GM18517 (cell line): ENCODE data around the gene DDC.
"Not testable (repeated sequence)": the region's sequence is repeated elsewhere in the genome, so short reads cannot be mapped to it uniquely, and the experiment has no call there.

Experiments
- ATAC-seq: cut with Tn5 transposase; IDR thresholded peaks from one replicate; pipeline ENCODE4 v1.9.1; 2021; ENCODE audit warnings: mild to moderate bottlenecking, moderate library complexity; ENCODE audit not compliant: unreplicated experiment

The DDC gene

DNA sequence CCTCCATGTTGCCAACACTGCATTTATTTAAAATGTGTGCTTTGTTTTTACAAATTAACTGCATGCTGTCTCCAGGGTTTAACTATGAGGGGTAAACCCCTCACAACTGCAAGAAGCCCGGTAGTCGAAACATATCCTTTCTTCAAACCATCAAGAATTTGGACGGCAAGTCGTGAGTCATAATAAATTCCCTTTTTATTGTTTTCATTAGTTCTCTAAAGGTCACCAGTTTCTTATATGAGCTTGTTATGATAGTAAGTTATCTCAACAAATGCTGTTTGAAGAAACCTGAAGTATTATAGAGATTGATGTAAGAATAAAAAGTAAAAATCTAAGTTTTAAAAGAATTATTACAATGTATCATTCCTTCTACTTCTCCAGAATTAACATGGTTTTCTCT is 102.8 kb downstream of the DDC start:
- ATAC-seq = no peak

DNA sequence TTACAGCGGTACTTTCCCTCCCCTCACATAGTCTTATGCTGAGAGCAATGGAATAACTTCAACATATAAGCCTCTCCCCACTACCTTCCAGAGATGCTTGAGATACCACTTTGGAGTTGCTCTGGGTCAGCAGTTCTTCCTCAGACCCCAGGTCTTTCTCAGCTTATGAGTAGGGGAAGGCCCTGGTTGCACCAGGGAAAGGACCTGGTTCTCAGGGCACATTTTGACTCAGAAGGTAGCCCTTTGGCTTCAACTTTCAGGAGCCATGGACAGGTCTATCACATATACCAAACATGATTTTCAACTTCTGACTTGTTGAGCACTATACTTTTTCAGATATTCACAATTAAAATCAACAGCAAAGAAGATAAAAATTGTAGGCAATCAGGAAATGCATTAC is 103.5 kb downstream of the DDC start:
- no peak for ATAC-seq

GRCh38 chr7:50459183-50459582 is 106.0 kb downstream of the DDC start:
- ATAC-seq = not testable (repeated sequence)

GRCh38 chr7:50458651-50459050 is 106.6 kb downstream of the DDC start:
- ATAC-seq = not testable (repeated sequence)

DNA sequence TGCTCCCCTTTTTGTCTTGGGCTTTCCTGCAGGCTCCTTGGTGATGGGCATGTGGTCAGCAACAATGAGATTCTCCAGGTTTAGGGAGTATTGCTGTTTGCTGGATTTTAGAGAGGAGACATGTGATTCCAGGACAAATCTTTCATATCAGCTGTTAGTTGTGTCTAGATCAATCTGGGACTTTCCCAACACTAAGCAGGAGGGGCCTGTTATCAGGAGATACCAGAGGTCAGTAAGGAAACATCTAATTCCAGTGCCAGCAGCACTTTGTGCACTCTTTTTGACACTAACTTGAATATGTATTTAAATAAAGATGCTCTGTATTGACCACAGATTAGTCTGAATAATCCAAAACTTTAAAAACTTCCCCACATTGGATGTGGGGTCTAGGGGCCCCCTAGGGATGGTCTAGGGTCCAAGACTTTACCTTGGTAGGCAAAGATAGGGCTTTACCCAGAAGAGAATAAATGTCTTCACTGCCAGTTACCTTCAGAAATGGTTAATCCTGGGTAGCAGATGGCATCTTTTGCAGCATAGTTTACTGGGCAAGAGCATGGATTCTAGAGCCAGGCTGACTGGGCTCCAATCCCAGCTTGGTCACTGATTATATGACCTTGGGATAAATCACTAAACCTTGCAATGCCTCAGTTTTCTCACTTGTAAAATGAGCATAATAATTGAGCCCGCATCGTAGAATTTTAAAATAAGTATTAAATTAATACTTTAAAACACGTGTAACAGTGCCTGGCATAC is 108.7 kb downstream of the DDC start:
- ATAC-seq = no peak

DNA sequence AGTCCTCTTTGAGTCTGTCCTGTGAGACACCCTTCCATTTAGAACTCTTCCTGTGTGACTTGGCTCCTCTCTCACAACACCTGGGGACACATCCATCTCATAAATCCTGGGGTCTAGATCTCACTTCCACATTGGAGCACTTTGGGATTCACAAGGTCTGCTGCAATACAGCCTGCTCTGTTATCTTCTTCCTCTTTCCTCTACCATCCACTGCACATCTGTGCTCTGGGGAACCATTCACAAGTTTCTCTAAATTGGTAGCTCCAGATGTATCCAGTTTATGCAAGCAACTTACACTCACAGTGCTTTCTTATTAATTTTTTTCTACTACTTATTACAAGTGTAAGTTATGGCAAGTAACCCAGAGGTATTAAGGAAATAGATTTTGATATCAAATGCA is 109.5 kb downstream of the DDC start:
- no peak for ATAC-seq

DNA sequence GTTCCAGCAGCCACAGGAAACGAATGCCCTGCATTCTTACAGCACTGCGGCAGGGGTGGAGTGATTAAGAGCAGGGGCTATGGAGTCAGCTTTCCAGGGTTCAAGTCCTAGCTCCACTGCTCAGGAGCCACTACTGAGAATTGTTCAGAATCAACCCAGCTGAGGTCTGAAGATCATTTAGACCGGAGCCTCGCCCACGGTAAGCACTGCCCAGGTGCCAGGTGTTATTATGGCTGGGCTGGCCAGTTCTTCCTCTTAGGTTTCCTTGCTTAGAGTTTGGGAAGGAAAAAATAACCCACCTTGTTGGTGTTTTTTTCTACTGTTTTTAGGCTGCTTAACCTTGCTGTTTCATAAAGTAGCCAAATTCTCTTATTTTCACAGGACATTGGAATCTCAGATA is 110.2 kb downstream of the DDC start:
- no peak for ATAC-seq

- ATAC-seq = no peak
Observed at GRCh38 chr7:50450590-50451032, 114.6 kb downstream of the DDC start.

DNA sequence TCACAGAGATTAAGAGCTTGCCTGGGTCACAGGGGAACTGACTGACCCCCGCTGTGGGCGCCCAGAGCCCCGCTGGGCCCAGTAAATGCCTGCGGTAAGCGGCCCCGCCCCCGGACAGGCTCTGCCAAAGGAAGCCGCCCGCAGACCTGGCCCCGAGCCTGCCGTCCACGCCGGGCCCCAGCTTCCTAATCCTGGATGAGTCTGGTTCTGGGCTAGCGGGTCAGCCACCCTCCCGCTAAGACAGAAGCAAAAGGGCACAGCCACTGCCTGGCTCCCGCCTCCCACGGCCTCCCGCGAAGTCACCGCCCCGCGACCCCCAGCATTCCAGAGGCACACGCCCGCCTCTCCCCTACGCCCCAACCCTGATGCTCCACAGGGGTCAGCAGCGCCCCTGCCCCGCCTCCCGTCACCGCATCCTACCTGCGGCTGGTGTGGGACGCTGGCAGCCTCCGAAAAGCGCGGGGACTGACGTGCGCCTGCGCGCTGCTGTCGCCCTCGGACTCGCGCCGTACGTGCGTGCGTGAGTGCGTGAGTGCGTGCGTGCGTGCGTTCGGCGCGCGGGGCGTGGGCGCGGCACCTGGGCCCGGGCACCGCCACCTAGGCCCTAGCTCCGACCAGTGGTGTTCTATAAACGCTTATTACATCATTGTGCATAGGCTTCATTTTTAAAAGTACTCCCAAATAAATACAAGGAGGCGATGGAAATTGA is 115.2 kb downstream of the DDC start, which contains the start of gene FIGNL1:
FIGNL1 (minus strand) TSS at position 470 of the 709 bp plus-strand sequence. CDS start 3,063 bp downstream, outside the sequence.
- peak; percentile 75 for ATAC-seq

DNA sequence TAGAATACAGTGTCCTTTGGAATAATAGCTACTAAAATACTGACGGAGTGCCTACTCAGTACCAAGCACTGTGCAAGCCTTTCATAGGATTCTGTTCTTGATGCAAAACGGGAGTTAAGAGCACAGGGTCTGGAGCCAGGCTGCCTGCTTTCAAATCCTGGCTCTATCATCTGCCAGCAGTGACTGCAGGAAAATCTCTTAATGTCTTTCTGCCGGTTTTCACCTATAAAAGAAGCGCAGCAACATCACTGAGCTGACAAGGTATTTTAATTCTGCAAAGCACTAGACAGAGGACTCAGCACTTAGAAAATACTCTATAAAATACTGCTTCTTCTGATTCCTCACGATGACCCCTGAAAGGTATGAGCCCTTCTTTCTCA is 115.7 kb downstream of the DDC start:
- ATAC-seq = peak; percentile 3

DNA sequence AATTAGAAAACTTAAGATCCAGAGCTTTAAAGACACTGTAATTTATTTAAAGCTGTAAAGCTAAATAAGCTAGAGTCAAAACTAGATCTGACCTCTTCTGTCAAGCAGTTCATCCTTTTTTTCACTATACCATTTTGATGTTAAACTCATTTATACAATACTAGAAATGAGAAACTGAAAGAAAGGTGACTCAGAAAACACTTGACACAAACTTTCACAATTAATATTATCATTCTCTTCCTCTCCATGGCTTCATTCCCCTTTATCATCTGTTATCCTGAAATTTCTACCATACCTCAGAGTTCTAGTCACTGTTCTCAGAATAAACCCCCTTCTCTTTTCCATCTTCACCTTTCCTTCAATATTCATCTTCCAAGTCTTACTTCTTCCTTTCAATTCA is 116.4 kb downstream of the DDC start:
- ATAC-seq = peak; percentile 43

GRCh38 chr7:50446542-50446960 is 118.7 kb downstream of the DDC start:
- ATAC-seq = peak; percentile 41

DNA sequence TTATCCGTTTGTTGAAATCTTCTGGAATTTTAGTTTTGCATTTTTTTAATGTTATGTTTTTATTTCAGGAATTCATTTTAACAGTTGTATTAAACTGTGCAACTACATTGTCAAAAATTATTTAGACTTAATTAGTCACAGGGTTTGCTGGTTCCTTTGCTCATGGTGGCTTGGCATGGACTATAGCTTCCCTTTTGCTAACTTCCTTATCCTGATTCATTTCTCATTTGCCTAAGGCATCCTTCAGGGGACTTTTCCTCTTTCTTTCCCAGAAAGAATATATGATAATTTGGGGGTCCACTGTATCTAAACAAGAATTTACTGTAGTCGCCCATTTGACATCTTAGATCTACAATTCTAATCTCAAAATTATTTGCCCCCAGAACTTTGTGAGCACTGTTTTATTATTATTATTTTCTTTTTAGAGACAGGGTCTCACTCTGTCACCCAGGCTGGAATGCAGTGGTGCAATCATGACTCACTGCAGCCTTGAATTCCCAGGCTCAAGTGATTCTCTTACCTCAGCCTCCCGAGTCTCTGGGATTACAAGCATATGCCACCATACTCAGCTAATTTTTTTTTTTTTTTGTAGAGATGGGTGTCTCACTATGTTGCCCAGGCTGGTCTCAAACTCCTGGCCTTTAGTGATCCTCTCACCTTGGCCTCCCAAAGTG is 128.9 kb downstream of the DDC start:
- no peak for ATAC-seq

DNA sequence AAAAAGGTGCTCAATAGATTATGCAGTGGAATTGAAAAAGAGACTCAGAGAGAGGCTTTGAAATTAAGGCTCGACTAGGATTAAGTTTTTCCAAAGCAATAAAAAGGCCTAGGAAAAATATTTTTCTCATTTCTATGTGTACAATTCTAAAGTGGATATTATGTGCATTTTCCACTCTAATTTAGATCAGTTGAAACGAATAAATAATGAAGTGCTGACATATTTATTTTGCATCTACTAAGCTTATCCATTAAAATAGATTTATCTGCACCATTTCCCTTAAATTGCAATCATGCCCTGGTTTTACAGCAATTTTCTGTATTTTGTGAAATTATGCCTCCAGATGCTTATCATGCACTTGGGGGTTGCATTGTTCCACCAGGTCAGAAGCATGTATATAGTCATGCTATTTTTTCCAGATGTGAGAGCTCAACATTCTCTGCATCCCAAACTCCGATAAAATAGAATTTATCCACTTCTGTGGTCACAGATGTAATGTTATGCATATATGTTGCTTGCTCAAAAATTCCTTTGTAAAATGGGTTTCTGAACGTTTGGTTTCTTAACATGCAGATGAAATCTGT is 133.4 kb downstream of the DDC start:
- no peak for ATAC-seq

- no peak for ATAC-seq
Observed at GRCh38 chr7:50431316-50431715, 133.9 kb downstream of the DDC start.

DNA sequence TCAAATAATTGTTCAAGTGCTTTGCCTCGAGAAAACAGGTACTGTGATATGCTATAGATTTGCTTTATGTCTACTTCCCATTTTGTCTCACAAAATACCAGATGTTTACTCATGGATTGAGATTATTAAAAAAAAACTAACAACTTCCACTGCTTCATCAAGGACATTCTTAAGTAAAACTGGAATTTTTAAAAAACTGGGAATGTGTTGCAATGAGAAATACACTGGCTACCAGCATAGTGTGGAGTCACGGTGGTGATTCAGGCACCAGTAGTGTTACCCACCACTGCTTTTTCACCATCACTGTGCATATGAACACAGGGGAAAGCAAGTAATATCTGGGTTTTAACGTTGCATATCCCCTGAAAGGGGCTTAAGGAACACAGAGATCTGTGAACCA is 136.3 kb downstream of the DDC start:
- ATAC-seq = no peak

DNA sequence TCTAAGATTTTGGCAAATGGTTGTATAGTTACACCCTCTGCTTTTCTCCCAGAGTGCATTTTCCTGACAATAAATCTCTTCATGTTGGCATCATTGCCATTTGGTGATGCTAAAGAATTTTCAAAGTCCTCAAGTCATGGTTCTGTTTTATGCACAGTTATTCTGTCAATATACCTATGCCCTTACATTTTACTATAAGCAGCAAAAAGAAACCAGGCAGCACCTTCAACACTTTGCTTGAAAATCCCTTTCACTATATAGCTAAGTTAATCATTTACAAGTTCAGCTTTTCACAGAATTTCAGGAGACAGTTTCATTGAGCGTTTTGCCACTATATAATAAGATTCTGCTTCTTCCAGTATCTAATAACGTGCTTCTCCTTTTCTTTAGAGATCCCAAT is 137.7 kb downstream of the DDC start:
- ATAC-seq = no peak

DNA sequence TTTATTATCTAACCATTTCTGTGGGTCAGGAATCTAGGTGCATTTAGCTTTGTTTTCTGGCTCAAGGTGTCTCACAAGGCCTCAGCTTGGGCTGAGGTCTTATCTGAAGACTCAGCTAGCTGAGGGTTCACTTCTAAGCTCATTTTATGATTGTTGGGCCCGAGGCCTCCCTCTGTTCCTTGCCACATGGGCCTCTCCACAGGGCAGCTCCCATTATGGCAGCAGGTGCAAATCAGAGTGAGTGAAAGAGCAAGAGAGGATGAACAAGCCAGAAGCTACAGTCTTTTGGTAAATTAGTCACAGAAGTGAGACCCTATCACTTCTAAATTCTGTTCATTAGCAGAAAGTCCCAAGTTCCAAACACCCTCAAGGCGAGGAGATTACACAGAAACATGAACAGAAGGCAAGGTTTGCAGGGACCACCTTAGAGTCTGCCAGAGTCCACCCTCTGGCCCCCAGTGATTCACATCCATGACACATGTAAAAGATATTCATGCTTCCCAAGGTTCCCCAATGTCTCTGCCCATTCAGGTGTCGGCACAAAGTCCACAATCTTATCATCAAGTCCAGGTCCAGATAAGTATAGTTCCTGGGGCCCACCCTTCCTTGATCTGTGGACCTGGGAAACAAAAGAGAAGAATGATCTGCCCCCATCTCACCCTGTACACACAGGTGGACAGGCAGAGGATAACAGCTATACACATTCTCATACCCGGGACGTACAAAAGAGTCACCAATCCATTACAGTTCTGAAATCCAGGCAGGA is 138.7 kb downstream of the DDC start:
- no peak for ATAC-seq

DNA sequence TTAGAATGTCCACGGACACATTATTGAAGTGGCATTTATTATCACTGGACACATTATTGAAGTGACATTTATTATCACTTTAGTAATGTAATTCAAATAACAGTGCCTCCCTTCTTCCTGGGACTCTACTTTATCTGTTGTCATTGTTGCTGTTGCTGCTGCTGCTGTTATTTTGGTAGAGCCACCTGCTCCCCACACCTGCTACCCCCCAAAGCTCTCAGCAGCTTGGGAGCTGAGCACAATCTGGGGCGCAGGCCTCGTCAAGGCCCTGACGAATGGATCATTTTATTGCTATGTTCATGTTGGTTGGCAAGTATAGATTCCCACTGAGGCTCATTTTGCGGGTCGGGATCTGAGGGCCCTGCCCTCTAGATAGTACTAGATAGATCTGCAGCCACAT is 139.9 kb downstream of the DDC start:
- ATAC-seq = no peak

DNA sequence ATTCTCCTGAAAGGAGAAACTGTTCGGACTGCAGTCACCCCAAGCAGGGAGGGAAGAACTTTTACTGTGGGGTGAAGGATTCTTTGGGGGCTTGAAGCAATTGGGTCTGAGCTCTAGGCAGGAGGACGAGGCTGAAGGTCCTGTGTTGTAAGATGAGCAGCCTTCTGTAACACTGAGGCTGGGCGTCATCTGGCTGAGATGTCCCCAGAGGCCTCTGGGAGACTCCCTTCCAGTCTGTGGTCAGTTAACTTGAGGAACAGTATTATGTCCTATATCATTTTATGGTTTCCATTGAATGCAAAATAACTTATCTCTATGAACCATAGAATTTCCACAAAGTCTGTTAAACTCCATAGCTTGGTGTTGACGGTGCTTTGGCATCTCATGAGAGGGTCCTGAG is 141.3 kb downstream of the DDC start:
- no peak for ATAC-seq

- ATAC-seq = no peak
Observed at GRCh38 chr7:50422858-50423257, 142.3 kb downstream of the DDC start.
